ENCODE measurements around the gene MXI1.
"Not testable (repeated sequence)": the region's sequence is repeated elsewhere in the genome, so short reads cannot be mapped to it uniquely, and the experiment has no call there.

The MXI1 gene

DNA sequence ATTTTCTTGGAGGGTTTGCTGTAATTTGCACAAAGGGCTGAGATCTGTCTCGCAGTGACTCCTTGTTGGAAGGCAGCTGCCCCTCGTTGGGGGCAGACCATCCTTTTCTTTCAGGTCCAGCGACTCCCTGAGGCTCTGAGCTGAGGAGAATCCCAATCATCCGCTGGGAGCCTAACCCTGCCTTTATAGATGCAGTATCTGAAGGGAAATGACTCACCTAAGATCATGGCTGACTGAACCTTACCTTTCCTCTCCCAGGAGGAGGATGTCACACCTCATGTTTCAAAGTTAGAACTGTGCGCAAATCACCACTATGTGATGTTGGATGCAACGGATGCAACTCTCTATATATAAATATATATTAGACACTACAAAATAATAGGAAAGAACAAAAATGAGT lies 36.4 kb upstream of the MXI1 start:
- no peak for DNase-seq (ENCODE audit: insufficient read length, low spot score)

DNA sequence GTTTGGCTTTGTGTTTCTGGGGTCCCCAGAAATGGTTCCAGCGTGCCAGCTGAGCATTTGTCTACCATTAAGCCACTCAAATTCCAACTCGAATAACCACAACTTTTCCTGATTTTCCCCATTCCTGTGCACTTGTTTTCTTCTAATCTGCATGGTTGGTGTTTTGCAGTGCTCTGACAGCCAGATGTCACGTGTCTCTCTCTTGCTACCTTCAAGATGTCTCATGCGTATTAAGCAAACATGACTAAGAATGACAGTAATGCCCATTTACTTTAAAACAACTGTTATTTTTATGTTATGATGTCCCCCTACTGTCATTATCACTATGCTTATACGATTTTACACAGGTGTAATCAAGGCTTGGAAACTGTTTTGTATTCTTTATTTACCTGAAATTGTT lies 35.2 kb upstream of the MXI1 start:
- DNase-seq (ENCODE audit: insufficient read length, low spot score) (no peak), FAIRE-seq (no peak)
- TF ChIP-seq POLR2A (IDR thresholded peaks at IDR 0.05; ENCODE audit: low read depth, low read length), result no peak

More for the DNA sequence above, 36.4 kb upstream of the MXI1 start:
- FAIRE-seq, result no peak
- no peak for TF ChIP-seq POLR2A (IDR thresholded peaks at IDR 0.05; ENCODE audit: low read depth, low read length)

DNA sequence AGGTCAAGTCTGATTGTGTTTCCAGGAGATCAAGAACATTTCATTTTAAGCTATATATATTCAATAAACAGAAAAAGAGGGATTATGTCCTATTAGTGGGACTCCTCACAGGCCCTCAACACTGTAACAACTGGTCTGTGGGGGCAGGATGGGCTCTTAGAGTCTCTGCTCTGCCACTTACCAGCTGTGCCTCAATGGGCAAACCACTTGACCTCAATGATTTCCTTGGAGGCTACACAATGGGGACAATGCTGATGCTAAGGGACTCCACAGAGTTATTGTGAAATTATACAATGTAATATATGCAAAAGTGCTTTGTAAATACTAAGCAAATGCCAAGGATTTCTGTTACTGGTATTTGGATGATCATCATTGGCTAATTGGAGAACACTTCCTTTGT lies 33.2 kb upstream of the MXI1 start:
- DNase-seq (ENCODE audit: insufficient read length, low spot score) (no peak), FAIRE-seq (no peak)
- no peak for TF ChIP-seq POLR2A (IDR thresholded peaks at IDR 0.05; ENCODE audit: low read depth, low read length)

DNA sequence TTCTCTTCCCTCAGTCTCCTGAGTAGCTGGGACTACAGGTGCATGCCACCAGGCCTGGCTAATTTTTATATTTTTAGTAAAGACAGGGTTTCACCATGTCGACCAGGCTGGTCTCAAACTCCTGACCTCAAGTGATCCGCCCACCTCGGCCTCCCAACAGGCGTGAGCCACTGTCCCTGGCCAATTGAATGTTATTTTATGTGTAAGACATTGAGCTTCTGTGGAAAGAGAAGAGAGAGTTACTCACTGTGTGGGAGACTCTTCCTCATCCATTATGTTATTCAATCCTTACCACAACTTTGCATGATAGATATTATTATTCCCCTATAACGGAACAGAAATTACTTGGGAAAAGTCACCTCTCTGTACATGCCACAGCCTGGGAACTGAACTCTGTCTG lies 32.6 kb upstream of the MXI1 start:
- FAIRE-seq (no peak), DNase-seq (ENCODE audit: insufficient read length, low spot score) (no peak)
- no peak for TF ChIP-seq POLR2A (IDR thresholded peaks at IDR 0.05; ENCODE audit: low read depth, low read length)

DNA sequence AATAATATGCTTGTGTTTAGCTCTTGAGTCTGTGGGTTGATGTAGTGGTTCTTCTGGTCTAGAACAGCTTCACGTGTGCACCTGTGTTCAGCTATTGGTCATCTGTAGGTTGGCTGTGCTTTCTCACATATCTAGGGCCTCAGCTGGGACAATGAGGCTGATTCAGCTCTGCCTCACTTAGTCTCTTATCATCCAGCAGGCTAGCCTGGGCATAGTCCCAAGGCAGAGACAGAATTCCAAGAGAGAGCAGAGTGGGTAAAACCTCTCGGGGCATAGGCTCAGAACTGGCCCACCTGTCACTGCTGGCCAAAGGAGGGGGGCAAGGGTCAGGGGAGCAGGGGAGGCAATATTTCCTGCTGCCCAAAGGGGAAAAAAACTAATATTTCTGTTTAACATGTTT lies 32.0 kb upstream of the MXI1 start:
- FAIRE-seq (no peak), DNase-seq (ENCODE audit: insufficient read length, low spot score) (no peak)
- TF ChIP-seq POLR2A (IDR thresholded peaks at IDR 0.05; ENCODE audit: low read depth, low read length), result no peak

DNA sequence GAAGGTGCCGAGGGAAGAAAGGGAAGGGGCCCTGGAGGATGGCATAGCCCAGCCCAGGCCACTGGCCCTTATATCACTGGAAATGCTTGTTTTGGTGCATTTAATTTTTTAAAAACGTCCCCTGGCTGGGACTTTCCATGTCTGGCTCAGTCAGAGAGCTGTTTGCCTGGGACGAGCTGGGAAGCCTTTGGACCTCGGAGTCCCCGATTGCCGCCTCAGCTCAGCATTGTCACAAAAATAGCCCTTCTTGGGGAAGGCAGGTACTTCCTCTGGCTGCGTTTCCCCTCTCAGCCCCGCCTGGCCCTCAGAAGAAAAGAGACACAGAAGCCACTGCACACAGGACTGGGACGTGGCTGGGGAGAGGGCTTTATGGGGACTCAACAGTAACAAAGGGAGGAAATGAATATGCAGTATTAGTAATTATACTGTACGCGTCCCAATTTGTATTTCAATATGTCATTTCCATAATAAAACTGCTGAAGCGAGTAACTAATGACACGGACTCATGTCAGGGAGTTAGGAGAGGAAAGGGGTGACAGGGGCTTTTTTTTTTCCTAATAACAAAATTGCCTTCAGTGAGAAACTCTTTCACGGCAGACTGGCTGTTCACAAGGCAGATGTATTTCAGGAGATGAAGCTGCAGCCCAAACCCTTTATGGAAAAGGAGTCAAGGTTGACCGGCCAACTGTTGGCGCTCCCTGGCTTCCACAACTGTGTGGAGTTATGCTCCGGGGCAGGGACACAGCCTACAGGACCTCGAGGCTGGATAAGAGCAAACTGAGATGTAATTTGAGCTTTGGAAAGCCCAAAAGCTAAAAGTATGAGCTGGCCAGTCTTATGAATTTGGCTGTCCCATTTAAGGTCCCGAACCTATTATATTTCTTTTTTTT lies 31.0 kb upstream of the MXI1 start:
- DNase-seq (ENCODE audit: insufficient read length, low spot score) (no peak), FAIRE-seq (no peak)
- no peak for TF ChIP-seq POLR2A (IDR thresholded peaks at IDR 0.05; ENCODE audit: low read depth, low read length)

DNA sequence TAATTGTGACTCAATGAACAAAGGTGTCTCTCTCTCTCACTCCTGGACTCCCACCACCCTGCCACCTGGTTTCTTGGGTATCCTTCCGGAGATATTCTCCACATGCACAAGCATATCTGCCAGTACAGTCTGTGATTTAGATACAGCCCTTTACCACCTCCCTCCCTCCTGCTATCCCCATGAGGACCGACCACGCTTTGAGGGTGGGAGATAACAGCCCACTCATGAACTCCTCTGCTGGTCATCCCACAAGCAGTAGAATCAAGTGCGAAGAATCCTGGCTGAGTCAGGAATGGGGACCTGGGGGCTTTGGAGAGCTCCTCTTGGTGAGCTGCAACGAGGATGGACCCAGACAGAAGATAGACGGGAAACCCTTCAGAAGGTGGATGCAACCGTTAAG lies 28.2 kb upstream of the MXI1 start:
- TF ChIP-seq POLR2A (IDR thresholded peaks at IDR 0.05; ENCODE audit: low read depth, low read length), result no peak
- FAIRE-seq, result no peak
- DNase-seq (ENCODE audit: insufficient read length, low spot score), result no peak

DNA sequence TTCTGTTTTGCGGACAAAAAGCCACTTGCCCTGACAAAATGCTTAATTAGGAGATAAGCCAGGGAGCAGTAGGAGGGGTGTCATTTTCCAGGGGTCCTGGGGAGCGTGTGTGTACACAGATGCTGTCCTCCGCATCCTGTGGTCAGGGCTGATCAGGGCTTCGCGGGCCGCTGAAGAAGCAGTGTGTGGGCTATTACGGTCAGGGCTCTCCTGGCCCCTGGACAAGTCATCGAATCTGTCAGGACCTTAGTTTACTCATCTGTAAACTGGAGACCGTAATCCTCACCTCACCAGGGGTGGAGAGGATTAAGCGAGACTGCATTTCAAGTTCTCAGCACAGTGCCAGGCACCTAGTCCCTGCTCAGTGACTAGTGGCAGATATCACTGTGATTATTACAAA lies 26.0 kb upstream of the MXI1 start:
- DNase-seq (ENCODE audit: insufficient read length, low spot score) (no peak), FAIRE-seq (no peak)
- no peak for TF ChIP-seq POLR2A (IDR thresholded peaks at IDR 0.05; ENCODE audit: low read depth, low read length)

DNA sequence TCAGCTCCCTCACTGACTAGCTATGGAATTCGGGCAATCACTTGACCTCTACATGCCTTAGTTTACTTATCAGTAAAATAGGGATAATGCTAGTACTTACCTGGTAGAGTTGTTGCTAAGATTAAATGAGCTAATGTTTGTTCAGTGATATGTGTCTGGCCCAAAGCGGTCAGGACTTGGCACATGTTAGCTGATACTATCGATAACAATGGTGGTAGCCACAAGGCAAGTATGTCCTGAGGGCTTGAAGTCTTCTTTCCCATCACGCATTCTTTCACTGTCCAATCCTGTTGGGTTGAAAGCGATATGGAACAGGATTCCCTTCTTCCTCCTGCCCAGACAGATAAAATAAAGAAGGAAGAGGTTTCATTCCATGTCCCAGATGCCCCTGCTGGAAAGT lies 25.5 kb upstream of the MXI1 start:
- no peak for FAIRE-seq
- DNase-seq (ENCODE audit: insufficient read length, low spot score), result no peak
- no peak for TF ChIP-seq POLR2A (IDR thresholded peaks at IDR 0.05; ENCODE audit: low read depth, low read length)

DNA sequence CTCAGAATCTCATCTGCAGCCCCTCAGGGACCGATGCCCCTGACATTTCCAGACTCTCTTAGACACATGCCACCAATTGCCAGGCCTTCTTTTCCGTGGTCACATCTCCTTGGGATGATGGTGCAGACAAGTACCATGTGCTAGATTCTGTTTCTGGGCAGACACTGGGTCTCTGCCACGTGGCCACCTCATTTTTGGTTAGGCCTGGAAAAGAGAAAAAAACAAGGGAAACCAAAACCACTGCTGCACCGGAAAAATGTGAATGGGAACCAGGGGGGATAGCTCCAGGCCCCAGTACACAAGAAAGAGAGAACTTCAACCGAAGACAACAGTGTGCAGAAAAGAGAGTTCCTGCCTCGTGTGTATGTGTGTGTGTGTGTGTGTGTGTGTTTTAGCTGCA lies 23.0 kb upstream of the MXI1 start:
- no peak for TF ChIP-seq POLR2A (IDR thresholded peaks at IDR 0.05; ENCODE audit: low read depth, low read length)
- no peak for FAIRE-seq
- DNase-seq (ENCODE audit: insufficient read length, low spot score), result no peak

DNA sequence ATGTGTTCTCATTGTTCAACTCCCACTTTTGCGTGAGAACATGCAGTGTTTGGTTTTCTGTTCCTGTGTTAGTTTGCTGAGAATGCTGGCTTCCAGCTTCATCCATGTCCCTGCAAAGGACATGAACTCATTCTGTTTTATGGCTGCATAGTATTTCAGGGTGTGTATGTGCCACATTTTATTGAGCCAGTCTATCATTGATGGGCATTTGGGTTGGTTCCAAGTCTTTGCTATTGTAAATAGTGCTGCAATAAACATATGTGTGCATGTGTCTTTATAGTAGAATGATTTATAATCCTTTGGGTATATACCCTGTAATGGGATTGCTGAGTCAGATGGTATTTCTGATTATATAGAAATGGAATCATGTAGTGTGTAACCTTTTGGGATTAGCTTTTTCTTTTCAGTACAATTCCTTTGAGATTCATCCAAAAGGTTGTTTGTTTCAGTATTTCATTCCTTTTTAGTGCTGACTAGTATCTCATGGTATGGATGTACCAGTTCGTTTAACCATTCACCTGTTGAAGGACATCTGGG lies 21.7 kb upstream of the MXI1 start:
- not testable (repeated sequence) for FAIRE-seq; DNase-seq (ENCODE audit: insufficient read length, low spot score)

DNA sequence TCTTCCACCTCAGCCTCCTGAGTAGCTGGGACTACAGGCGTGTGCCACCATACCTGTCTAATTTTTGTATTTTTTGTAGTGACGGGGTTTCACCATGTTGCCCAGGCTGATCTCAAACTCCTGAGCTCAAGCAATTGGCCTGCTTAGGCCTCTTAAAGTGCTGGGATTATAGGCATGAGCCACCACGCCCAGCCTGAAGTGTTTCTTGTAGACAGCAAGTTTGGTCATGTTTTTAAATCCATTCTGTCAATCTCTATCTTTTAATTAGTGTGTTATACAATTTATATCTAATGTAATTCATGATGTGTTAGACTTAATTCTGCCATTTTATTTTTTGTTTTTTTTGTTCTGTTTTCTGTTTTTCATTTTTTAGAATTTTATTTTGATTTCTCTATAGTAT lies 17.2 kb upstream of the MXI1 start:
- FAIRE-seq, result no peak
- no peak for DNase-seq (ENCODE audit: insufficient read length, low spot score)
- no peak for TF ChIP-seq POLR2A (IDR thresholded peaks at IDR 0.05; ENCODE audit: low read depth, low read length)

DNA sequence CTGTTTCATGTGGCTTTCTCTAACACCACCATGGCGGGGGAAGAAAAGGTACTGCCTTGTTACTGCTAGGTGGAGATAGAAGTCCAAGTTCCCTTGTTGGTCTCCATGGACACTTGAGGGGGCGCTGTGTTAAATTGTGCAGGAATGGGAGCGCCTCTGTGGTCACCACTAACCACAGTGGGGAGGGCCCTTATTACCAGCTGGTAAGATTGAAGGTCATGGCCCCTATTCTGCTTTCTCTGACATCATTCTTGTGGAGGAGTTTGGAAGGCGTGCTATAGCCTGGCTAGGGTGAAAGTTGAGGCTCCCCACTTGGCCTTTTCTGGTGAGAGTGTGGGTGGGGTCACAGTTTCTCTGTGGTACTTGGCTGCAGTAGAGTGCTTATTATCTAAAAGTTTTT lies 14.9 kb upstream of the MXI1 start:
- DNase-seq (ENCODE audit: insufficient read length, low spot score) (no peak), FAIRE-seq (no peak)
- TF ChIP-seq POLR2A (IDR thresholded peaks at IDR 0.05; ENCODE audit: low read depth, low read length), result no peak

DNA sequence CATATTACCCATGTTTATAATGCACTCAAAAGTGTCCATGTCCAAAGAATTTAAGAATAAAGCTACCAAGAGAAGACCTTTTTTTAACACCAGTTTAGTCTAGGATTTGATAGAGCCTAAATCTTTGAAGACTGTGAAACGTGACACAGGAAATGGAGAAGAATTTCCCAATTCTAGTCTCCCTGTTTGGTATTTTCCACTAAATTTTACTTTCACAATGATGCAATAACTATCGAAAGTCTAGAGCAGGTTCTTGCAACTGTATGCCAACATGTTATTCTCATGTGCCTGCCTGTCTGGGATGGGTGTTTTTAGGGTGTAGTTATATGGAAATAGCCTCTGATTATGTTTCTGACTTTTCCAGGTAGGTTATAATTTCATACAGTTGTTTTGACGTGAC lies 6.9 kb upstream of the MXI1 start:
- no peak for FAIRE-seq
- TF ChIP-seq POLR2A (IDR thresholded peaks at IDR 0.05; ENCODE audit: low read depth, low read length), result no peak
- no peak for DNase-seq (ENCODE audit: insufficient read length, low spot score)

DNA sequence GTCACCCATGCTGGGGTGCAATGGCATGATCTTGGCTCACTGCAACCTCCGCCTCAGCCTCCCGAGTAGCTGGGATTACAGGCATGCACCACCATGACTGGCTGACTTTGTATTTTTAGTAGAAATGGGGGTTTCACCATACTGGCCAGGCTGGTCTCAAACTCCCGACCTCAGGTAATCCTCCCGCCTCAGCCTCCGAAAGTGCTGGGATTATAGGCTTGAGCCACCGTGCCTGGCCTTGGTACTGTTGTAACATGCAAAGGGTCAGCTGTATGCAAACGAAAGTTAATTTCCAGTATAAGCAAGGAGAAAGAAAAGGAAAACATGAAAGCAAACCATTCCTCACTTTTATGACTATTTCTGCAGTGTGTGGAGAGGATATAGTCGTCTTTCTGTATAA lies 6.4 kb upstream of the MXI1 start:
- not testable (repeated sequence) for DNase-seq (ENCODE audit: insufficient read length, low spot score); FAIRE-seq
